Right cardiac atrium (tissue), 5 donors: ENCODE results near the gene FIBCD1. TPM values are rescaled to one million over a fixed set of nuclear protein-coding genes. Genes with fewer than 3 reads are reported as not detected.
"Not testable (repeated sequence)": the region's sequence is repeated elsewhere in the genome, so short reads cannot be mapped to it uniquely, and the experiment has no call there.

ENCODE experiments used
- ATAC-seq, 2 donors: fragments of 200-7000 bp; cut with Tn5 transposase; one replicate each; pipeline versions ENCODE4 v1.8.0 to v1.9.1; 2020; ENCODE audit warnings: moderate library complexity in 2 of 2, mild to moderate bottlenecking in 1 of 2
- DNase-seq, 3 donors: peaks; one replicate each; pipeline ENCODE4 v3.0.0-alpha.2; 2020
- H3K27ac ChIP-seq: one replicate; pipeline ENCODE4 v1.5.1; 2013; ENCODE audit warnings: mild to moderate bottlenecking, low read length, control low read depth, moderate library complexity
- H3K27me3 ChIP-seq: one replicate; pipeline ENCODE4 v1.6.1; 2013; ENCODE audit not compliant: control insufficient read depth, insufficient read depth
- H3K4me1 ChIP-seq: one replicate; pipeline ENCODE4 v1.6.1; 2013; ENCODE audit warnings: low read length; ENCODE audit not compliant: control insufficient read depth, insufficient read depth
- H3K4me3 ChIP-seq: one replicate; pipeline ENCODE4 v1.5.1; 2013; ENCODE audit warnings: low read length, control low read depth
- H3K9me3 ChIP-seq: one replicate; pipeline ENCODE4 v1.6.1; 2013; ENCODE audit warnings: low read length; ENCODE audit not compliant: control insufficient read depth
- WGBS: extraction: QIAGEN DNeasy Blood & Tissue Kit; methylation state at CpG from one replicate; pipeline ENCODE4 v1.1.7; 2013; 5-methylcytosine and 5-hydroxymethylcytosine counted together
- intact Hi-C, 4 donors: fragments of 100-400 bp; cut with DNase I; formaldehyde crosslinking; loops; one replicate each; pipeline versions ENCODE4 v1.11.0 to v1.14.0; 2022 to 2023
- polyA plus RNA-seq: library from polyadenylated mRNA; stranded (reverse); fragments of 200-250 nt; gene quantifications from one replicate; pipeline ENCODE4 v1.2.3, GENCODE V29; 2013
- total RNA-seq, 4 donors: library from RNA; stranded (reverse); fragmentation: NEBNext Ultra II Directional; extraction: Animal tissue kit (Norgen Biotek cat#: 25700); gene quantifications; one replicate each; pipeline ENCODE4 v1.2.1, GENCODE V29; 2021
- donor health status: healthy with polysubstance abuse.
- donor health status: DM: no; HTN: yes; CAD: no.
- donor health status: DM: no; HTN: no; CAD: no.
- donor health status: DM: no; HTN: yes; CAD: no; lungs with severe emphysema.
- donor health status: DM: yes; HTN: yes; CAD: no.

Gene FIBCD1
- total and polyA plus RNA-seq, 5 donors: 0.20 to 2.2 (median 0.46) TPM

GRCh38 chr9:130960522-130961378, 21.7 kb upstream of the FIBCD1 start:
- intact Hi-C loops: no loop called here
- DNase-seq (no peak), ATAC-seq (no peak)
- H3K9me3 ChIP-seq: no peaks in the 10 kb centered on the region
- H3K4me1 ChIP-seq: peaks cover 3% of the 10 kb centered on the region
- H3K27ac ChIP-seq: no peak overlapping the region
- no peaks in the 10 kb centered on the region for H3K27me3 ChIP-seq
- no peak overlapping the region for H3K4me3 ChIP-seq
- WGBS: 84% methylated on average over 14 of the region's 14 CpGs

- H3K9me3 ChIP-seq: no peaks in the 10 kb centered on the region
- no peaks in the 10 kb centered on the region for H3K27me3 ChIP-seq
- ATAC-seq (no peak), DNase-seq (no peak)
- H3K27ac ChIP-seq: no peak overlapping the region
- WGBS: 91% methylated on average over 9 of the region's 9 CpGs
- H3K4me3 ChIP-seq: no peak overlapping the region
- intact Hi-C loops: no loop called here
- H3K4me1 ChIP-seq: peaks cover 3% of the 10 kb centered on the region
These were observed 20.8 kb upstream of the FIBCD1 start for GRCh38 chr9:130959809-130960334.

- H3K27me3 ChIP-seq, intact Hi-C loops, H3K27ac ChIP-seq, H3K4me3 ChIP-seq, ATAC-seq, H3K9me3 ChIP-seq, DNase-seq, H3K4me1 ChIP-seq: not testable (repeated sequence)
- 87% methylated on average over 4 of the region's 4 CpGs for WGBS
These were observed 19.5 kb upstream of the FIBCD1 start for GRCh38 chr9:130958564-130958963.

- Histone ChIP-seq H3K4me1 (no peaks in the 10 kb centered on the region), H3K27ac (no peak overlapping the region), H3K4me3 (no peak overlapping the region), H3K27me3 (no peaks in the 10 kb centered on the region), H3K9me3 (no peaks in the 10 kb centered on the region)
- DNase-seq (no peak), ATAC-seq (no peak)
- intact Hi-C loops: no loop called here
- 81% methylated on average over 11 of the region's 11 CpGs for WGBS
These were observed 18.6 kb upstream of the FIBCD1 start for GRCh38 chr9:130957451-130958203.

- DNase-seq (no peak), ATAC-seq (no peak)
- intact Hi-C loops: no loop called here
- H3K4me1 ChIP-seq: no peaks in the 10 kb centered on the region
- no peaks in the 10 kb centered on the region for H3K27me3 ChIP-seq
- H3K27ac ChIP-seq: no peak overlapping the region
- no peak overlapping the region for H3K4me3 ChIP-seq
- H3K9me3 ChIP-seq: no peaks in the 10 kb centered on the region
- WGBS: 71% methylated on average over 21 of the region's 21 CpGs
These were observed 17.8 kb upstream of the FIBCD1 start for GRCh38 chr9:130956636-130957450.

GRCh38 chr9:130955947-130956621, 17.0 kb upstream of the FIBCD1 start:
- H3K4me3 ChIP-seq: no peak overlapping the region
- DNase-seq (no peak), ATAC-seq (no peak)
- no peaks in the 10 kb centered on the region for H3K27me3 ChIP-seq
- H3K27ac ChIP-seq: no peak overlapping the region
- H3K9me3 ChIP-seq: no peaks in the 10 kb centered on the region
- intact Hi-C loops: no loop called here
- 67% methylated on average over 18 of the region's 18 CpGs for WGBS
- no peaks in the 10 kb centered on the region for H3K4me1 ChIP-seq

GRCh38 chr9:130954925-130955324, 15.9 kb upstream of the FIBCD1 start:
- H3K4me1 ChIP-seq, H3K27me3 ChIP-seq, intact Hi-C loops, H3K27ac ChIP-seq, DNase-seq, H3K4me3 ChIP-seq, H3K9me3 ChIP-seq: not testable (repeated sequence)
- WGBS: 93% methylated on average over 2 of the region's 2 CpGs
- ATAC-seq: peak in 1 of 2 donors; percentile 37

GRCh38 chr9:130954317-130954716, 15.3 kb upstream of the FIBCD1 start:
- no peaks in the 10 kb centered on the region for H3K27me3 ChIP-seq

GRCh38 chr9:130952065-130952762, 13.2 kb upstream of the FIBCD1 start:
- intact Hi-C loops: no loop called here
- Histone ChIP-seq H3K27ac (no peak overlapping the region), H3K27me3 (no peaks in the 10 kb centered on the region), H3K4me1 (no peaks in the 10 kb centered on the region), H3K9me3 (peaks cover 4% of the 10 kb centered on the region), H3K4me3 (no peak overlapping the region)
- ATAC-seq: no peak
- WGBS: 70% methylated on average over 6 of the region's 6 CpGs
- DNase-seq: no peak

More at GRCh38 chr9:130954317-130954716, 15.3 kb upstream of the FIBCD1 start:
- intact Hi-C loops: no loop called here
- H3K4me3 ChIP-seq: no peak overlapping the region
- no peak overlapping the region for H3K27ac ChIP-seq
- ATAC-seq (no peak), DNase-seq (no peak)
- H3K4me1 ChIP-seq: no peaks in the 10 kb centered on the region
- peaks cover 4% of the 10 kb centered on the region for H3K9me3 ChIP-seq
- WGBS: 94% methylated on average over 1 of the region's 1 CpG

- ATAC-seq (no peak), DNase-seq (no peak)
- Histone ChIP-seq H3K27me3 (no peaks in the 10 kb centered on the region), H3K27ac (no peak overlapping the region), H3K9me3 (peaks cover 4% of the 10 kb centered on the region), H3K4me1 (no peaks in the 10 kb centered on the region), H3K4me3 (no peak overlapping the region)
- 69% methylated on average over 1 of the region's 1 CpG for WGBS
- intact Hi-C loops: no loop called here
These were observed 10.9 kb upstream of the FIBCD1 start for GRCh38 chr9:130950039-130950311.
